ENCODE data around the gene SNRPD2.
A peak's percentile ranks its signal among the peaks of the same experiment; 100 is the strongest.
"Not testable (repeated sequence)": the region's sequence is repeated elsewhere in the genome, so short reads cannot be mapped to it uniquely, and the experiment has no call there.

SNRPD2 gene

GRCh38 chr19:45691516-45692186 lies at the start of gene SNRPD2:
TSS of gene SNRPD2 (minus strand) at chr19:45691953. CDS start at chr19:45691888, 65 bp downstream.
- H3K27me3 Mint-ChIP-seq (ENCODE audit: low read depth, poor library complexity), result peaks cover 1% of the 10 kb centered on the region

DNA sequence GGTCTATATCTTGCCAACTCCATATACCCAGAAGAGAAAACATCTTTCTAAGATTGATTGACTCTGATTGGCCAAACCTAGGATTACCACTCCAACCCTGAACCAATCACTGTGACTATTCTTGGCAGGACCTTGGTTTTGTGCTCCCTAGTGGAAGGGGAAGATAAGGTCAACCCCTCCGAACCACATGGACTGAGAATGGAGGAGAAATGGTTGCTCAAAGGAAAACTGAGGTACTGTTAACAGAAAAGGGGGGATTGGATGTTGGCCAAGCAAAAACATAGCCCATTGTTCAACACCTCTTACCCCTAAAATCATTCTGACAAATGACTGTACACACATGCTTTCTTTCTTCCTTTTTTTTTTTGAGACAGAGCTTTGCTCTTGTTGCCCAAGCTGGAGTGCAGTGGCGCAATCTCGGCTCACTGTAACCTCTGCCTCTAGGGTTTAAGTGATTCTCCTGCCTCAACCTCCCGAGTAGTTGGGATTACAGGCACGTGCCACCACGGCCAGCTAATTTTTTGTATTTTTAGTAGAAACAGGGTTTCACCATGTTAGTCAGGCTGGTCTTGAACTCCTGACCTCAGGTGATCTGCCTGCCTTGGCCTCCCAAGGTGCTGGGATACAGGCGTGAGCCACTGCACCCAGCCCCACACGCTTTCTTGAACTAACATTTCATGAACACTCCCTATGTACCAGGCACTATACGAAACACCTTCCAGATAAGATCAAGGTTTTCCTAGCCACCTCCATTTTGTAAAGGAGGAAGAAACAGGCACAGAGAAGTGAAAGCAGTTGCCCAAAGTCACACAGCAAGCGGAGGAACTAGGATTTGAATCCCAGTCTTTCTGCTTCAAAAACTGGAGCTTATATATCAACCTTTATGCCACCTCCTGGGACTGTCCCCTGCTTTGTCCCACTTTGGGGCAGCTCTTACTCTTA lies 48.0 kb upstream of the SNRPD2 start:
- H3K27me3 Mint-ChIP-seq (ENCODE audit: low read depth, poor library complexity), result peaks cover 16% of the 10 kb centered on the region
- H3K4me1 Mint-ChIP-seq, result peaks cover 10% of the 10 kb centered on the region
- no peak overlapping the region for H3K27ac Mint-ChIP-seq
- DNase-seq, result no peak
- no peaks in the 10 kb centered on the region for H3K9me3 Mint-ChIP-seq
- no peak overlapping the region for H3K4me3 Mint-ChIP-seq
- H3K36me3 Mint-ChIP-seq (ENCODE audit: low read depth), result no peaks in the 10 kb centered on the region
- no peak for TF ChIP-seq CTCF (IDR thresholded peaks at IDR 0.05)

More at GRCh38 chr19:45691516-45692186, at the start of gene SNRPD2:
- Mint-ChIP-seq H3K9me3 (no peaks in the 10 kb centered on the region), H3K4me1 (peaks cover 23% of the 10 kb centered on the region), H3K4me3 (peak within 1 kb of the TSS; percentile 95), H3K36me3 (ENCODE audit: low read depth) (peaks cover 38% of the 10 kb centered on the region), H3K27ac (peak within 1 kb of the TSS; percentile 98)
- no peak for TF ChIP-seq CTCF (IDR thresholded peaks at IDR 0.05)
- peak; percentile 94 for DNase-seq

DNA sequence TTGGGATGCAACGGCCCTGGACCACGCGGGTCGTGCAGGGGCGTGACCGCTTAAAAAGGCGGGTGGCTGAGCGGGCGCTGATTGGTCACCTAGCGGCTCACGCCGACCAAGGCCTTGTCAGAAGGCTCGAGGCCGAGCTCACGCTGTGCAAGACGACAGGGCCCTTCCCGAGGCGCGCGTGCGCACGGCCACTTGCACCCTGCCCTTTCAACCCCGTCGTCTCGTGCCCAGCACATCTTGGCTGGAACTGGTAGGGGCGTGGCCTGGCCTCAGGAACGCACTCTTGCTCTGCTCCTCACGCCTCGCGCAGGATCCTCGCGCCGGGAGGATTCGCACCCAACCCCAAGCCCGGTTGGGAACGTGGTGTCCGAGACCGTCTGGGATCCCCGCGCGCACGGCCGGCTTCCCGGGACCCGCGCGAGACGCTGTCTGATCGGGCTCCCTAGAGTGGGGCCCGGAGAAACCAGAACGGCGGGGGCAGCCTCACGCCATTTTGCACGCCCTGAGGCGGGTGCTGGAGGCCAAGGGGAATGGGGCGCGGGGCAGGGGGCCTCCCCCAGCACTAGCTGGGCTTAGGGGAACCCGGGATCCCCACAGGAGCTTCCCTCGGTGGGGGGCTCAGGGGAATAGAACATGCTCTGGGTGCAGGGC lies 41.5 kb upstream of the SNRPD2 start, which contains the start of gene MEIOSIN:
TSS of gene MEIOSIN (plus strand) at position 280 of the 651 bp plus-strand sequence. CDS start 1,938 bp downstream, outside the sequence.
- no peak within 1 kb of the TSS for H3K27ac Mint-ChIP-seq
- no peaks in the 10 kb centered on the region for H3K9me3 Mint-ChIP-seq
- DNase-seq, result no peak
- H3K4me3 Mint-ChIP-seq, result no peak within 1 kb of the TSS
- H3K36me3 Mint-ChIP-seq (ENCODE audit: low read depth), result no peaks in the 10 kb centered on the region
- TF ChIP-seq CTCF (IDR thresholded peaks at IDR 0.05), result no peak
- H3K4me1 Mint-ChIP-seq, result peaks cover 18% of the 10 kb centered on the region
- H3K27me3 Mint-ChIP-seq (ENCODE audit: low read depth, poor library complexity), result peaks cover 14% of the 10 kb centered on the region

DNA sequence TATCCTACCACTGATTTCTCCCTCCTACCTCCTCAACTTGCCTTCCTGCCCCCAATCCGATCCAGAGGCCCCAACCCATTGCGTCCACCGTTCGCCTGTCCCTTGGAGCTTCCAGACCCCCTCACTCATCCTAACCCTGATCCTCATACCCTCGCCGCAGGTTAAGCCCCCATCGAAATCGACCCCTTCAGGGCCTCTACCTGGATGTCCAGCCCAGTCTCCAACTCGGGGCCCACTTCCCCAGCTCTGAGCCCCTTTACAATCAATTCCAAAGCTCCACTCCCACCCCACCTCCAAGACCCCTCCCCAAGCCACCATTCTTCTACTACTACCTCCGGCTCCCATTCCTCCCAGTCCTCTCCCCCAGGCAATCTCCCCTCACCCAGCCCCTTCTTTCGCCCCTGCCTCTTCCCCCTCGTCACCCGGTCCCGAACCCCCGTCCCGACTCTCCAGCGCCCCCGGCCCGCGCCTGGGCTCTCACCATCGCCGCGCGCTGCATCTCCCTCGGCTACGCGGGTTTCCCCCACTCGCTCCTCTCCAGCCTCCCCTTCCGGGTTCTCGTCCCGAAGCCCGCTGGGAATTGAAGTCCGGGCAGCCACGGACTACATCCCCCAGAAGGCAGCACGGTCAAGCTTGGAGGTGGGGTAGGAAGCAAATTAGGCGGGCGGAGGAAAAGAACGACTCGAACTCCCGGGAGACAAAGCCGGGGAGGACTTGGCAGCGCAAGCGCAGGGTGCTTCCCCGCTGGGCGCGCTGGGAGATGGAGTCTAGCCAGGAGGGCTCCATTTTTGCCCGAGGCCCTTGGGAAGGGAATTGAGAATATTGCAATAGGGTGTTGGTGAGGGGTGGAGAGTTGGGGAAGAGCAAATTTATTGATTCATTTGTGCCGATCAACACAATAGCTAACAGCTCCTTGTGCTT lies 38.9 kb upstream of the SNRPD2 start, which contains the start of gene FBXO46:
TSS of gene FBXO46 (minus strand) at position 529 of the 921 bp plus-strand sequence. CDS start 17,401 bp downstream, outside the sequence.
- Mint-ChIP-seq H3K36me3 (ENCODE audit: low read depth) (no peaks in the 10 kb centered on the region), H3K27me3 (ENCODE audit: low read depth, poor library complexity) (peaks cover 4% of the 10 kb centered on the region), H3K9me3 (no peaks in the 10 kb centered on the region), H3K4me1 (peaks cover 23% of the 10 kb centered on the region), H3K27ac (peak within 1 kb of the TSS; percentile 43), H3K4me3 (peak within 1 kb of the TSS; percentile 95)
- TF ChIP-seq CTCF (IDR thresholded peaks at IDR 0.05), result no peak
- peak; percentile 93 for DNase-seq

- no peak for TF ChIP-seq CTCF (IDR thresholded peaks at IDR 0.05)
- Mint-ChIP-seq H3K4me1 (peaks cover 23% of the 10 kb centered on the region), H3K36me3 (ENCODE audit: low read depth) (no peaks in the 10 kb centered on the region), H3K4me3 (peak overlapping the region; percentile 95), H3K27me3 (ENCODE audit: low read depth, poor library complexity) (peaks cover 4% of the 10 kb centered on the region), H3K9me3 (no peaks in the 10 kb centered on the region), H3K27ac (peak overlapping the region; percentile 43)
- no peak for DNase-seq
These were observed 38.1 kb upstream of the SNRPD2 start for GRCh38 chr19:45729800-45730290.

GRCh38 chr19:45728683-45729082 lies 36.9 kb upstream of the SNRPD2 start:
- not testable (repeated sequence) for DNase-seq; H3K27ac Mint-ChIP-seq; H3K27me3 Mint-ChIP-seq (ENCODE audit: low read depth, poor library complexity); H3K36me3 Mint-ChIP-seq (ENCODE audit: low read depth); H3K9me3 Mint-ChIP-seq
- H3K4me3 Mint-ChIP-seq, result peak overlapping the region; percentile 49
- peaks cover 23% of the 10 kb centered on the region for H3K4me1 Mint-ChIP-seq

- not testable (repeated sequence) for H3K27ac Mint-ChIP-seq; H3K9me3 Mint-ChIP-seq; H3K4me3 Mint-ChIP-seq; H3K27me3 Mint-ChIP-seq (ENCODE audit: low read depth, poor library complexity); DNase-seq
- peaks cover 47% of the 10 kb centered on the region for H3K36me3 Mint-ChIP-seq (ENCODE audit: low read depth)
- H3K4me1 Mint-ChIP-seq, result peaks cover 43% of the 10 kb centered on the region
These were observed 28.3 kb upstream of the SNRPD2 start for GRCh38 chr19:45720065-45720464.
